ENCODE results near the gene FCN2. TPM values are rescaled to one million over a fixed set of nuclear protein-coding genes. Genes with fewer than 3 reads are reported as not detected.

FCN2 gene
- total and polyA plus RNA-seq, 2 of the 13 experiments (the other 11 are each of a cell fraction or from before 2014, with no cell fraction given) = not detected

DNA sequence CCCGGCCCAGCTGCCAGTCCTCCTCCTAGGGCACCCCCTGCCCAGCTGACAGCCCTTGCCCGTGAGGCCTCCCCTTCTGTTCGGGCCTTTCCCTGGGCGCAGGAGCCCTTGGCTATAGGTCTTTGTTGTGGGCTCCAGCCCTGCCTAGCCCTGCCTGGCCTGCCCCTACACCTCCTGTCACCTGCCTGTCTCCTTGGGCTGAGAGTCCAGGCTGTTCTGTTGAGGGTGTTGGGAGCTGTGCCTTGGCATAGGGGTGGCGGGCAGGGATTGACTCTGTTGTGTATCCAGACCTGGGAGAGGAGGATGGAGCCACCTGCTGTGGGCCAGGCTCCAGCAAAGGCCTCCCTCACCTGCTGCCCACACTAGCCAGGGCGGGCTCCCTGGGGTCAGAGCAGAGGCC, 11.6 kb downstream of the FCN2 start:
- DNase-seq (ENCODE audit: low spot score) = no peak
- no peak for FAIRE-seq
- no peaks in the 10 kb centered on the region for H3K36me3 ChIP-seq (replicated peaks in 1 of 2; ENCODE audit: control insufficient read depth in 1 of 2, insufficient read depth in 2 of 2, low read length in 2 of 2)
- ChIA-PET CTCF (ENCODE audit: low intra/inter-chr PET ratio, low total read pairs) (no interaction called here), POLR2A (no interaction called here)
- no peaks in the 10 kb centered on the region for H3K79me2 ChIP-seq (ENCODE audit: insufficient read depth, low read length)
- BruUV-seq (replicated peaks) = no TSS peak
- H3K9ac ChIP-seq (ENCODE audit: insufficient read depth, low read depth, low read length) = no peak overlapping the region
- no peak overlapping the region for H3K27ac ChIP-seq (ENCODE audit: extremely low read length, insufficient read depth, low read length)
- peaks cover 5 to 53% of the 10 kb centered on the region in 2 experiments; a peak in 4 of 5 replicates for H3K27me3 ChIP-seq (ENCODE audit: control insufficient read depth in 1 of 2, insufficient read depth in 2 of 2, low read length in 2 of 2)
- WGBS (ENCODE audit: low lambda C conversion rate) = 0% methylated on average over 1 of the region's 6 CpGs
- no peak for ATAC-seq
- no peaks in the 10 kb centered on the region for H3K9me3 ChIP-seq (ENCODE audit: low read length)
- TF ChIP-seq ZNF619 (CRISPR knock-in tag; IDR thresholded peaks at IDR 0.05) (no peak), SOX6 (IDR thresholded peaks at IDR 0.05) (no peak), SOX6 (CRISPR knock-in tag; IDR thresholded peaks at IDR 0.05) (no peak)
- H2AFZ ChIP-seq (ENCODE audit: low read length) = no peak overlapping the region
- in situ Hi-C loops (cut with HindIII; ENCODE audit: extremely low pct_ligation_motif_present, low pct_unique_long_range_greater_than_20kb) (no loop called here), intact Hi-C loops (cut with micrococcal nuclease; ENCODE audit: unreplicated experiment) (no loop called here)
- H3K4me2 ChIP-seq (ENCODE audit: low read depth, low read length) = no peak overlapping the region
- no peak overlapping the region for H3K4me3 ChIP-seq (replicated peaks in 1 of 3; ENCODE audit: insufficient read depth in 1 of 3, low read depth in 2 of 3, low read length in 3 of 3)
- H3K4me1 ChIP-seq (ENCODE audit: insufficient read depth, low read length) = no peaks in the 10 kb centered on the region
- H4K20me1 ChIP-seq (ENCODE audit: insufficient read depth, low read length) = no peaks in the 10 kb centered on the region

DNA sequence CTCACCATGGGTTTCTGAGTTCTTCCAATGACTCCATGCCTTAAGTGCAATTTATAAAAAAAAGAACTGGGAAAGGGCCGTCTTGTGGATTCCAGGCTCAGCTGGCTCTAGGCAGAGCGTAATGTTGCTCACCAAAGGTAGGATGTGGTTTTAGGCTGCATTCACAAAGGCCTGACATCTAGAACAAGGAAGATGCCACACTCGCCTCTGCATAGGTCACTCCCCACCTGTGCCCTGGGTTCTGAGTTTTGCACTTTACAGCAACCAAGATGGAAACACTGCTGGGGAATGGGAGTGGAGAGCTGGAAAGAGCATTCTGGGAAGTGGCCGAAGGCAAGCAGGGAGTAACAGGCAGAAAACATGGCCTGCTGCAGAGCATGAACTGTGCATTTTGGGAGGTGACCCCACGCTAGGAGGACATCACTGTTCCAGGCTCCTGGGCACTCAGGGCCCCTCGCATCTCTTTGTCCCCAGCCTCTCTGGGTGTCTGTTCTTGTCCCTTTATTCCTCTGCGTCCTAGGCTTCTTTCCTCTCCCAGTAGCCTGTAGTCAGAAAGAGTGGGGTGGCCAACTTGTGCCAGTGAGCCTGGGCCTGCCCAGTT, 12.3 kb downstream of the FCN2 start:
- no peaks in the 10 kb centered on the region for H4K20me1 ChIP-seq (ENCODE audit: insufficient read depth, low read length)
- H3K27me3 ChIP-seq (ENCODE audit: control insufficient read depth in 1 of 2, insufficient read depth in 2 of 2, low read length in 2 of 2) = peaks cover 5 to 46% of the 10 kb centered on the region in 2 experiments; a peak in 3 of 5 replicates
- ChIA-PET POLR2A (no interaction called here), CTCF (ENCODE audit: low intra/inter-chr PET ratio, low total read pairs) (no interaction called here)
- FAIRE-seq = no peak
- H3K4me2 ChIP-seq (ENCODE audit: low read depth, low read length) = no peak overlapping the region
- H3K9ac ChIP-seq (ENCODE audit: insufficient read depth, low read depth, low read length) = no peak overlapping the region
- no peaks in the 10 kb centered on the region for H3K4me1 ChIP-seq (ENCODE audit: insufficient read depth, low read length)
- H3K9me3 ChIP-seq (ENCODE audit: low read length) = no peaks in the 10 kb centered on the region
- no peak overlapping the region for H3K27ac ChIP-seq (ENCODE audit: extremely low read length, insufficient read depth, low read length)
- intact Hi-C loops (cut with micrococcal nuclease; ENCODE audit: unreplicated experiment) (no loop called here), in situ Hi-C loops (cut with HindIII; ENCODE audit: extremely low pct_ligation_motif_present, low pct_unique_long_range_greater_than_20kb) (no loop called here)
- no peaks in the 10 kb centered on the region for H3K79me2 ChIP-seq (ENCODE audit: insufficient read depth, low read length)
- WGBS (ENCODE audit: low lambda C conversion rate) = 9% methylated on average over 6 of the region's 7 CpGs
- no peak for DNase-seq (ENCODE audit: low spot score)
- H3K4me3 ChIP-seq (replicated peaks in 1 of 3; ENCODE audit: insufficient read depth in 1 of 3, low read depth in 2 of 3, low read length in 3 of 3) = no peak overlapping the region
- ATAC-seq = no peak
- H3K36me3 ChIP-seq (replicated peaks in 1 of 2; ENCODE audit: control insufficient read depth in 1 of 2, insufficient read depth in 2 of 2, low read length in 2 of 2) = no peaks in the 10 kb centered on the region
- H2AFZ ChIP-seq (ENCODE audit: low read length) = no peak overlapping the region
- BruUV-seq (replicated peaks) = no TSS peak
- TF ChIP-seq FOSL1 (CRISPR knock-in tag; IDR thresholded peaks at IDR 0.05; ENCODE audit: borderline replicate concordance) = no peak
- TF ChIP-seq, protein P1, sequence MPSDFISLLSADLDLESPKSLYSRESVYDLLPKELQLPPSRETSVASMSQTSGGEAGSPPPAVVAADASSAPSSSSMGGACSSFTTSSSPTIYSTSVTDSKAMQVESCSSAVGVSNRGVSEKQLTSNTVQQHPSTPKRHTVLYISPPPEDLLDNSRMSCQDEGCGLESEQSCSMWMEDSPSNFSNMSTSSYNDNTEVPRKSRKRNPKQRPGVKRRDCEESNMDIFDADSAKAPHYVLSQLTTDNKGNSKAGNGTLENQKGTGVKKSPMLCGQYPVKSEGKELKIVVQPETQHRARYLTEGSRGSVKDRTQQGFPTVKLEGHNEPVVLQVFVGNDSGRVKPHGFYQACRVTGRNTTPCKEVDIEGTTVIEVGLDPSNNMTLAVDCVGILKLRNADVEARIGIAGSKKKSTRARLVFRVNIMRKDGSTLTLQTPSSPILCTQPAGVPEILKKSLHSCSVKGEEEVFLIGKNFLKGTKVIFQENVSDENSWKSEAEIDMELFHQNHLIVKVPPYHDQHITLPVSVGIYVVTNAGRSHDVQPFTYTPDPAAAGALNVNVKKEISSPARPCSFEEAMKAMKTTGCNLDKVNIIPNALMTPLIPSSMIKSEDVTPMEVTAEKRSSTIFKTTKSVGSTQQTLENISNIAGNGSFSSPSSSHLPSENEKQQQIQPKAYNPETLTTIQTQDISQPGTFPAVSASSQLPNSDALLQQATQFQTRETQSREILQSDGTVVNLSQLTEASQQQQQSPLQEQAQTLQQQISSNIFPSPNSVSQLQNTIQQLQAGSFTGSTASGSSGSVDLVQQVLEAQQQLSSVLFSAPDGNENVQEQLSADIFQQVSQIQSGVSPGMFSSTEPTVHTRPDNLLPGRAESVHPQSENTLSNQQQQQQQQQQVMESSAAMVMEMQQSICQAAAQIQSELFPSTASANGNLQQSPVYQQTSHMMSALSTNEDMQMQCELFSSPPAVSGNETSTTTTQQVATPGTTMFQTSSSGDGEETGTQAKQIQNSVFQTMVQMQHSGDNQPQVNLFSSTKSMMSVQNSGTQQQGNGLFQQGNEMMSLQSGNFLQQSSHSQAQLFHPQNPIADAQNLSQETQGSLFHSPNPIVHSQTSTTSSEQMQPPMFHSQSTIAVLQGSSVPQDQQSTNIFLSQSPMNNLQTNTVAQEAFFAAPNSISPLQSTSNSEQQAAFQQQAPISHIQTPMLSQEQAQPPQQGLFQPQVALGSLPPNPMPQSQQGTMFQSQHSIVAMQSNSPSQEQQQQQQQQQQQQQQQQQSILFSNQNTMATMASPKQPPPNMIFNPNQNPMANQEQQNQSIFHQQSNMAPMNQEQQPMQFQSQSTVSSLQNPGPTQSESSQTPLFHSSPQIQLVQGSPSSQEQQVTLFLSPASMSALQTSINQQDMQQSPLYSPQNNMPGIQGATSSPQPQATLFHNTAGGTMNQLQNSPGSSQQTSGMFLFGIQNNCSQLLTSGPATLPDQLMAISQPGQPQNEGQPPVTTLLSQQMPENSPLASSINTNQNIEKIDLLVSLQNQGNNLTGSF (CRISPR knock-in tag; IDR thresholded peaks at IDR 0.05) = no peak
- TF ChIP-seq, protein P2, sequence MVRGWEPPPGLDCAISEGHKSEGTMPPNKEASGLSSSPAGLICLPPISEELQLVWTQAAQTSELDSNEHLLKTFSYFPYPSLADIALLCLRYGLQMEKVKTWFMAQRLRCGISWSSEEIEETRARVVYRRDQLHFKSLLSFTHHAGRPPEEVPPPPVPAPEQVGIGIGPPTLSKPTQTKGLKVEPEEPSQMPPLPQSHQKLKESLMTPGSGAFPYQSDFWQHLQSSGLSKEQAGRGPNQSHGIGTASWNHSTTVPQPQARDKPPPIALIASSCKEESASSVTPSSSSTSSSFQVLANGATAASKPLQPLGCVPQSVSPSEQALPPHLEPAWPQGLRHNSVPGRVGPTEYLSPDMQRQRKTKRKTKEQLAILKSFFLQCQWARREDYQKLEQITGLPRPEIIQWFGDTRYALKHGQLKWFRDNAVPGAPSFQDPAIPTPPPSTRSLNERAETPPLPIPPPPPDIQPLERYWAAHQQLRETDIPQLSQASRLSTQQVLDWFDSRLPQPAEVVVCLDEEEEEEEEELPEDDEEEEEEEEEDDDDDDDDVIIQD (CRISPR knock-in tag; IDR thresholded peaks at IDR 0.05; ENCODE audit: low read depth) = no peak
- TF ChIP-seq ZNF232 (CRISPR knock-in tag; IDR thresholded peaks at IDR 0.05; ENCODE audit: borderline replicate concordance) = no peak
- TF ChIP-seq ATM (IDR thresholded peaks at IDR 0.05; ENCODE audit: borderline replicate concordance) = no peak

Data from HepG2 (cell line).